ENCODE measurements around the gene CARNS1.

The CARNS1 gene

GRCh38 chr11:67468456-67468758 lies 52.9 kb downstream of the CARNS1 start:
- H3K9me3 ChIP-seq (ENCODE audit: insufficient read depth, low read length), result no peaks in the 10 kb centered on the region
- no peaks in the 10 kb centered on the region for H4K20me1 ChIP-seq (ENCODE audit: low read depth, low read length)
- H2AFZ ChIP-seq (ENCODE audit: low read depth, low read length, severe bottlenecking), result no peak overlapping the region
- no peaks in the 10 kb centered on the region for H3K36me3 ChIP-seq (ENCODE audit: low read length)
- peak overlapping the region; percentile 86 for H3K4me3 ChIP-seq (ENCODE audit: insufficient read depth, low read length, poor library complexity, severe bottlenecking)
- H3K27me3 ChIP-seq (ENCODE audit: low read length), result no peaks in the 10 kb centered on the region
- TF ChIP-seq EZH2phosphoT487 (conservative IDR thresholded peaks at IDR 0.05; ENCODE audit: low read length) (no peak), CTCF (IDR thresholded peaks at IDR 0.05; ENCODE audit: insufficient read depth, low read length, poor library complexity, severe bottlenecking) (no peak)
- H3F3A ChIP-seq (ENCODE audit: insufficient read depth), result peaks cover 34% of the 10 kb centered on the region
- H3K4me2 ChIP-seq (ENCODE audit: low read depth, low read length, poor library complexity, severe bottlenecking), result peak overlapping the region; percentile 89
- H3K9ac ChIP-seq (ENCODE audit: low read length), result peak overlapping the region; percentile 96
- peaks cover 20% of the 10 kb centered on the region for H3K79me2 ChIP-seq (ENCODE audit: insufficient read depth, low read length)
- H3K27ac ChIP-seq (ENCODE audit: low read depth, low read length), result peak overlapping the region; percentile 94
- H3K9me2 ChIP-seq (replicated peaks; ENCODE audit: insufficient read depth, low read length), result no peaks in the 10 kb centered on the region

GRCh38 chr11:67468759-67469507 lies 53.5 kb downstream of the CARNS1 start, which contains the start of gene TMEM134:
Gene TMEM134, minus strand, starts transcription at chr11:67469251. Its CDS starts 59 bp downstream, at chr11:67469192.
- Histone ChIP-seq H3F3A (ENCODE audit: insufficient read depth) (peaks cover 30% of the 10 kb centered on the region), H3K79me2 (ENCODE audit: insufficient read depth, low read length) (peaks cover 20% of the 10 kb centered on the region), H3K27ac (ENCODE audit: low read depth, low read length) (peak within 1 kb of the TSS; percentile 94), H3K4me2 (ENCODE audit: low read depth, low read length, poor library complexity, severe bottlenecking) (peak within 1 kb of the TSS; percentile 89), H3K27me3 (ENCODE audit: low read length) (no peaks in the 10 kb centered on the region), H3K9me2 (replicated peaks; ENCODE audit: insufficient read depth, low read length) (no peaks in the 10 kb centered on the region), H4K20me1 (ENCODE audit: low read depth, low read length) (no peaks in the 10 kb centered on the region), H3K36me3 (ENCODE audit: low read length) (no peaks in the 10 kb centered on the region), H3K4me3 (ENCODE audit: insufficient read depth, low read length, poor library complexity, severe bottlenecking) (peak within 1 kb of the TSS; percentile 86), H3K9ac (ENCODE audit: low read length) (peak within 1 kb of the TSS; percentile 96), H3K9me3 (ENCODE audit: insufficient read depth, low read length) (no peaks in the 10 kb centered on the region), H2AFZ (ENCODE audit: low read depth, low read length, severe bottlenecking) (peak within 1 kb of the TSS; percentile 80)
- TF ChIP-seq CTCF (IDR thresholded peaks at IDR 0.05; ENCODE audit: insufficient read depth, low read length, poor library complexity, severe bottlenecking) (peak; percentile 48), EZH2phosphoT487 (conservative IDR thresholded peaks at IDR 0.05; ENCODE audit: low read length) (no peak)

GRCh38 chr11:67469508-67469811 lies 54.0 kb downstream of the CARNS1 start:
- no peak overlapping the region for H3K27ac ChIP-seq (ENCODE audit: low read depth, low read length)
- H3K9me2 ChIP-seq (replicated peaks; ENCODE audit: insufficient read depth, low read length), result no peaks in the 10 kb centered on the region
- no peaks in the 10 kb centered on the region for H4K20me1 ChIP-seq (ENCODE audit: low read depth, low read length)
- peak overlapping the region; percentile 80 for H2AFZ ChIP-seq (ENCODE audit: low read depth, low read length, severe bottlenecking)
- peak overlapping the region; percentile 82 for H3K4me2 ChIP-seq (ENCODE audit: low read depth, low read length, poor library complexity, severe bottlenecking)
- H3F3A ChIP-seq (ENCODE audit: insufficient read depth), result peaks cover 30% of the 10 kb centered on the region
- no peaks in the 10 kb centered on the region for H3K36me3 ChIP-seq (ENCODE audit: low read length)
- H3K27me3 ChIP-seq (ENCODE audit: low read length), result no peaks in the 10 kb centered on the region
- H3K9me3 ChIP-seq (ENCODE audit: insufficient read depth, low read length), result no peaks in the 10 kb centered on the region
- H3K79me2 ChIP-seq (ENCODE audit: insufficient read depth, low read length), result peaks cover 20% of the 10 kb centered on the region
- peak overlapping the region; percentile 56 for H3K4me3 ChIP-seq (ENCODE audit: insufficient read depth, low read length, poor library complexity, severe bottlenecking)
- no peak for TF ChIP-seq EZH2phosphoT487 (conservative IDR thresholded peaks at IDR 0.05; ENCODE audit: low read length)
- TF ChIP-seq CTCF (IDR thresholded peaks at IDR 0.05; ENCODE audit: insufficient read depth, low read length, poor library complexity, severe bottlenecking), result no peak
- H3K9ac ChIP-seq (ENCODE audit: low read length), result peak overlapping the region; percentile 96

All from SU-DHL-6 (cell line).